Measurements from ENCODE around the gene LRRC75B.
"Not testable (repeated sequence)": the region's sequence is repeated elsewhere in the genome, so short reads cannot be mapped to it uniquely, and the experiment has no call there.

Gene LRRC75B

DNA sequence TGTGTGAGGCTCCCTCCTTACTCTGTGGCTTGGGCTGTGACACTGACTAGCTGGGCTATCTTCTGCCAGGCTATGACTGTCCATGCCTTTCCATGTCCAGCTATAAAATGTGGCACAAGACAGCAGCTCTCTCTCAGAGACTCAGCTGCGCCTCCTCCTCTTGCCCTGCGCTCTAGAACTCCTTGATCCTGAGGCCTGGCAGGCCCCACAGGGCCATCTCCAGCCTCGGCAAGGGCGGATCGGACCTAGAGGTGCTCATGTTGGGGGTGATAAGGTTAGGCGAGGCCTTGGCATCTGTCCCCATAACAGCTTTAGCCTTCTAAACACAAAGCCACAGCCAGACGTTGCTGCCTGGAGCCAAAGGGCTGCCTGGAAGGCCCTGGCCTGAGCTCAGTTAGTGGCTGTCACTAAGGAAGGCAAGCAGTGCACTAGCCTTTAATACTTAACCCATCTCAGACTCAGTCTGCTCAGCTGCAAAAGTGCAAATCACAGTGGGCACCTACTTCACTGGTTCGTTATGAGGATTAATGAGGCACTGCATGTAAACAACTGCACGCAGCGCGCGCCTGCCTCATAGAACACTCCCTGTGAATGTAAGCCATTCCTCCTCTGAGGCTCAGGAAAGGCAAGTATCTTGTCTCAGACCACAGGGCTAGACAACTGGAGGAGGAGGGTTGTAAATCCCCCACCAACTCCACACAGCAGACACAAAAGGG, 39.1 kb downstream of the LRRC75B start:
- no peak for DNase-seq (ENCODE audit: low read depth)

GRCh38 chr22:24552503-24553286, 40.2 kb downstream of the LRRC75B start:
- not testable (repeated sequence) for DNase-seq (ENCODE audit: low read depth)

- DNase-seq (ENCODE audit: low read depth): no peak
Measured at GRCh38 chr22:24550902-24551435, 41.9 kb downstream of the LRRC75B start.

DNA sequence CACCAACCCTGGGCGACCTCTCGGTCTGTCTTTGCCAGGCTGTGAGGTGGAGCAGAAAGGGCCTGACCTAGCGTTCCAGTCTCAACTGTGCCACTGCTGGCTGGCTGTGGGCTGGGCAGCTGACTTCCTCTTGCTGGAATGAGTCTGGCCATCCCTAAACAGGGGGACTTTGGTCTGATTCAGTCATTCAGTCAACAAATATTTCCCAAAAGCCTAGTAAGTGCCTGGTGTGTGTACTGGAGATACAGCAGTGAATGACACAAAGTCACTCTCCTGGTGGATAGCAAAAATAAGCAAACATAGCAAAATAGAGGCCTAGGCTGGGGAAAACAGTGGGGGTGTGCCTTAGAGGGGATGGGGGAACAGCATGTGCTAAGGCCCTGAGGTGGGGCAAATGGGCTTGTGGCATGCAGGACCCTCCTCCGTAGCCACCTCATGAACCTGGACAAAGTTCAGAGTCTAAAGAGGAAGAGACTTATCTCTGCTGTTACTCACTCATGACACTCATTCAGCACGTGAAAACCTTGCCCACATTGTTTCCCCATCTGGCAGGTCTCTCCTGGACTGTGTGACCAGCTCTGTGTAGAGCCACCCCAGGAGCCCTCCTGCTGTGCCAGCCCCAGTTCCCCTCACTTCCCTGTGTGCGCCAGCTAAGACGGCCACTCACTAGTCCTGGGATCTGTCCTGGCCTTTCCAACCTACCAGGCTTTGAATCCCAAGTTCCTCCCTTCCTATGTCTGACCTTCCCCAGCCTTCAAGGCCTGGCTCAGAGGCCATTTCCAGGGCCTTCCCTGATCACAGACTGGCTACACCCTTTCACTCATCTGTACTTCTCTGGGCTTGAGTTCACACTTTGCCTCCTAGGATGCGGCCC, 42.6 kb downstream of the LRRC75B start:
- DNase-seq (ENCODE audit: low read depth): no peak

GRCh38 chr22:24548812-24549211, 44.1 kb downstream of the LRRC75B start:
- DNase-seq (ENCODE audit: low read depth): no peak

DNA sequence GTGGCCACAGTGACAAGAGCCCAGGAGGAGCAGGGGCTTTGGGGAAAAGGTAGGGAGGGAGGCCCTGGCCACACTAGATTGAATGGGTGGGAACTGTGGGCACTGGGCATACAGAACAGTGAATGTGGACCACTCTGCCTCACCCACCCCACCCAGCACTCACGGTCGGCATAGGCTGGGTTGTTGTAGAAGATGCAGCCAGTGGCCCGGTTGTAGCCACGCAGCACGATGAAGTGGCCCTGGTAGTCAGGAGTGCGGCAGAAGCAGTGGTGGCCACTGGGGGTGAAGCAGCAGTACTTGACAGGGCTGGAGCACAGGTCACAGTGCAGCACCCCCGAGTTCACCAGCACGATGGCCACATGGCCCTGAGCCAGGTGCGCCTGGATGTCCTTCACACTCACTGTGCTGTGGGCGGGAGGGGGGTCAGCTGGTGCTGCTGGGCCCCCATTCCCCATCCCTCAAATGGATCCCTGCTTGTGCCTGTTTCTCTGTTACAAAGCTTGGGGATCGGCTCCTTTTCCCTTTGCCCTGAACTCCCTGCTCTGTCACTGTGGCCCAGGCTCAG, 49.1 kb downstream of the LRRC75B start:
- no peak for DNase-seq (ENCODE audit: low read depth)

DNA sequence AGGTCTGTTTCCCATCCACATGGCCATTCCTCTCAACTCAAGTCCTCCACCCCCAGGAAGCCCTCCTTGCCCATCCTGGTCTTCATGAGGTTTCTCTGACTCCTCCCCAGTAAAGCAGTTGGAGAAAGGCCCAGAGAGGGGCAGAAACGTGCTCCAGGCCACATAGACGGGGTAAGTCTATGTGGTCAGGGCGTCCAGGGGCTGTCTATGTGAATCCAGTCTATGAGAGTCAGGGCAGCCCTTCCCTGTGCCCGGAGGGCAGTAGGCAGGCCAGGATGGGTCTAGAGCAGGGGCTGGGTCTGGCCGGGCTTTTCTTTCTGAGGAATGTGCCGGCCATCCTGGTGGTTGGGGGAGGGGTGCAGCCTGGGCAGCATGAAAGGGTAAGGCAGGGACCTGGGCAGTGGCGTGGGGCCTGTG, 49.7 kb downstream of the LRRC75B start:
- no peak for DNase-seq (ENCODE audit: low read depth)

DNA sequence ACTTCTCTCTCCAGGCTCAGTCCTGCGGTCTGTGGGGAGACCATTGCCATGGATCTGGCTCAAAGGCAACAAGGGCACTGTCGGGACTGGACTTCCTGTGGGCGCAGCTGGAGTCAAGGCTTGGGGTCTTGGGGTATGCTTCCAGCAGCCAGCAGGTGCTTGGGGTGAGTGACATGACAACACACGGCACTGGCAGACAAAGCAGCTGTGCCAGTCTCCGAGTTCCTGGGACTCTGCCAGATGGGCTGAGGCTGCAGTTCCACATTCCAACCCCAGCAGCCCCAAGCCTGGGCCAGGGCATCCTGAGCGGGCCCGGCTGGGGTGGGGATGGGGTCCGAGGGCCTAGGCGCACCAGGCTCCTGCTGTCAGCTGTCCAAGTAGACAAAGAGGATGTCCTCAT, 50.2 kb downstream of the LRRC75B start:
- no peak for DNase-seq (ENCODE audit: low read depth)

DNA sequence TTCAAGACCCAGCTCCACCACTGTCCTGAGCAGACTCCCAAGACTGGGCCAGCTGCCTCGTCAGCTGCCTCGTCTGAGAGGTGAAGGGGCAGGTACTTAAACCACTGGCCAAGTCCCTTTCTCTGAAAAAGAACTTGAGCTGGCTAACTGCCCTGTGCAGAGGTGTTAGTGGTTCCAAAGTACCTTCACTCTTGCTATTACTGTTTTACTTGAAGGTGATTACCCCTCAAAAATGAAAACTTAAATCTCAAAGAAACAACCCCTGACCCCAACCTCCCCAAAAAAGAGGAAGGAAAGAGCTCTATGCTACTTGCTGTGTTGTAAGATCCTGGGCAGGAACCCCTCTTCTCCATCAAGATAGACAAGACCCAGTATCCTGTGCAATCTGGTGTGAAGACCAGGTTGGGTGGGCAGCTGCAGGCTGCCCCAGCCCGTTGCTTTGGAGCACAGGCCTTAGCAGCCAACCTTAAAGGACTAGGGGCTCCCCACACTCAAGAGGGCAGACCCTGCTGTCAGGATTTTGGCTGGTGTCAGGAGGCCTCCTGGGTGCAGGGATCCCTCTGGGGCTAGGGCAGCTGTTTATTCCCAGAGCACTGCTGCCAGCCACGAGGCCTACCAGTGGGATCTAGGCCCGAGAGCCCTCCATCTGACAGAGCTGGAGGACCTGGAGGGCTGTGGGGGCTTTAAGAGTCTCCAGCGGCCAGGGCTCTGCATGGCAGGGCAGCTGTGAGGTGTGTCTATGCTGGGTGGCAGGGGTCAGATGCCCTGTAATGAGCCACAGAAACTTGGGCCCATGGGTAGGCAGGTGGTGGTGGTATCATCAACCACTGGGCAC, 51.0 kb downstream of the LRRC75B start:
- no peak for DNase-seq (ENCODE audit: low read depth)

DNA sequence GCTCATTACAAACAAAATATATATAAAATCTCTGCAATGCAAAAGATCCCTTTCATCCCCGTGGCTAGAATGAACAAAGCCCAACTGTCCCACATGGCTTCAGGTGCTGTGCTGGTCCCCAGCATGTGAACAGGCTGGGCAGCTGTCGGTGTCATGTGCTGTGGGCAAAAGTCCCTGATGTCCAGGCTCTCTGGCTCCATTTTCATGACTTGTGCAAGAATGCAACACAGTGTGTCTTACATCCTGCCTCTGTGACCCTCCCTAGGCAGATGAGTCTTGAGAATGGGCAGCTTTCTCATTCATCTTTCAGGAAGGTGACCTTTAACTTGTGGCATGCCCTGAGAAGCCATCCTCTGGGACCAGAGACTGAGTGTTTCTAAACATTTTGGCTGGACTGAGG, 52.4 kb downstream of the LRRC75B start:
- no peak for DNase-seq (ENCODE audit: low read depth)

DNA sequence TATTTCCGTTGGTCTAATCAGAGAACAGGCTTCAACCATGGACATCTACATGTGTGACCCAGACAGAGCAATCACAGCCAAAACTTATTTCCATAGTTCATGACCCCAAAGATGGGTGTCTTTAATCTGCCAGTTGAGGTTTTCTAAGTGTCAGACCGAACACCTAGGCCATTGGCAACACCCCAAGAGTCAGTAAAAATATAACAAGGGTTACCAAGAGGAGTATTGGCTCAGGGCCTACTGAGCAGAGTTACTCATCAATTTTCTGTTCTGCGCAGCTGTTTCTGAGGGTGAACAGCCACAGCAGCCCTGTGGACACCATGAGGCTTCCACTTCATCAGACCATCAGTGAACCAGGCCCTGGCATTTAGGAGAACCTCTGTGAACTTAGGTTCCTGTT, 56.8 kb downstream of the LRRC75B start:
- no peak for DNase-seq (ENCODE audit: low read depth)
